ENCODE data around the gene CCDC120. TPM values are rescaled to one million over a fixed set of nuclear protein-coding genes. Genes with fewer than 3 reads are reported as not detected.

CCDC120 gene
- total RNA-seq, 4 donors from 2014 or later, result 0.07 to 0.55 (median 0.40) TPM

GRCh38 chrX:49059681-49060085 lies 884 bp downstream of the CCDC120 start:
- no peak overlapping the region for H3K4me3 ChIP-seq
- intact Hi-C loops (cut with DNase I; ENCODE audit: low total_unique reads), result no loop called here
- H3K27ac ChIP-seq, result no peak overlapping the region
- ATAC-seq (no peak), DNase-seq (no peak)
- TF ChIP-seq CTCF (IDR thresholded peaks at IDR 0.05 in 4 of 5, conservative IDR thresholded peaks at IDR 0.05 in 1 of 5) (no peak), POLR2A (IDR thresholded peaks at IDR 0.05) (no peak)
- in situ Hi-C loops (cut with MboI; ENCODE audit: low sequenced_read_pairs in 4 of 4), result no loop called here
- H3K27me3 ChIP-seq, result no peaks in the 10 kb centered on the region
- H3K4me1 ChIP-seq, result no peaks in the 10 kb centered on the region
- no peaks in the 10 kb centered on the region for H3K36me3 ChIP-seq
- H3K9me3 ChIP-seq, result no peaks in the 10 kb centered on the region

GRCh38 chrX:49060914-49061313 lies 2.1 kb downstream of the CCDC120 start:
- Histone ChIP-seq H3K27me3 (no peaks in the 10 kb centered on the region), H3K4me1 (no peaks in the 10 kb centered on the region), H3K9me3 (no peaks in the 10 kb centered on the region), H3K36me3 (no peaks in the 10 kb centered on the region), H3K4me3 (no peak overlapping the region), H3K27ac (no peak overlapping the region)
- ATAC-seq, result no peak
- intact Hi-C loops (cut with DNase I; ENCODE audit: low total_unique reads) (no loop called here), in situ Hi-C loops (cut with MboI; ENCODE audit: low sequenced_read_pairs in 4 of 4) (no loop called here)
- TF ChIP-seq POLR2A (IDR thresholded peaks at IDR 0.05) (no peak), CTCF (IDR thresholded peaks at IDR 0.05 in 4 of 5, conservative IDR thresholded peaks at IDR 0.05 in 1 of 5) (no peak)
- no peak for DNase-seq

- H3K27me3 ChIP-seq, result no peaks in the 10 kb centered on the region
- in situ Hi-C loops (cut with MboI; ENCODE audit: low sequenced_read_pairs in 4 of 4), result no loop called here
- no peak overlapping the region for H3K4me3 ChIP-seq
- no peak for ATAC-seq
- H3K27ac ChIP-seq, result no peak overlapping the region
- no peaks in the 10 kb centered on the region for H3K4me1 ChIP-seq
- no peak for DNase-seq
- no peaks in the 10 kb centered on the region for H3K9me3 ChIP-seq
- intact Hi-C loops (cut with DNase I; ENCODE audit: low total_unique reads), result no loop called here
- H3K36me3 ChIP-seq, result no peaks in the 10 kb centered on the region
- no peak for TF ChIP-seq CTCF (IDR thresholded peaks at IDR 0.05 in 4 of 5, conservative IDR thresholded peaks at IDR 0.05 in 1 of 5)
- TF ChIP-seq POLR2A (IDR thresholded peaks at IDR 0.05), result no peak
Observed at GRCh38 chrX:49061490-49061889, 2.7 kb downstream of the CCDC120 start.

GRCh38 chrX:49061916-49062315 lies 3.1 kb downstream of the CCDC120 start:
- intact Hi-C loops (cut with DNase I; ENCODE audit: low total_unique reads), result no loop called here
- H3K4me1 ChIP-seq, result no peaks in the 10 kb centered on the region

More at GRCh38 chrX:49061916-49062315, 3.1 kb downstream of the CCDC120 start:
- no peaks in the 10 kb centered on the region for H3K27me3 ChIP-seq
- H3K27ac ChIP-seq, result no peak overlapping the region
- ATAC-seq (no peak), DNase-seq (no peak)
- in situ Hi-C loops (cut with MboI; ENCODE audit: low sequenced_read_pairs in 4 of 4), result no loop called here
- TF ChIP-seq CTCF (IDR thresholded peaks at IDR 0.05 in 4 of 5, conservative IDR thresholded peaks at IDR 0.05 in 1 of 5) (no peak), POLR2A (IDR thresholded peaks at IDR 0.05) (no peak)
- H3K4me3 ChIP-seq, result no peak overlapping the region
- H3K9me3 ChIP-seq, result no peaks in the 10 kb centered on the region
- no peaks in the 10 kb centered on the region for H3K36me3 ChIP-seq

Data from gastrocnemius medialis (tissue), 4 donors.